Naive thymus-derived CD4-positive, alpha-beta T cell (primary cell): Measurements from ENCODE around the gene PLEKHG4B. TPM values are rescaled to one million over a fixed set of nuclear protein-coding genes. Genes with fewer than 3 reads are reported as not detected.

Experiments used
- ATAC-seq: fragments of 150-1000 bp; cut with Tn5 transposase; 2 replicates; pipeline ENCODE4 v1.10.0; 2021; ENCODE audit warnings: mild to moderate bottlenecking, moderate library complexity
- CTCF ChIA-PET: fragments of 350-600 bp; sonication (Branson Sonifier 250); formaldehyde crosslinking; loops from one replicate; lab custom pipeline; 2021; ENCODE audit warnings: antibody characterized with exemption; lab: Charles Lee
- POLR2A ChIA-PET: fragments of 350-600 bp; sonication (Branson Sonifier 250); formaldehyde crosslinking; loops from one replicate; lab custom pipeline; 2021; ENCODE audit warnings: antibody characterized with exemption, inconsistent platforms; lab: Charles Lee
- DNase-seq, 9 donors: peaks; one replicate each; pipeline versions ENCODE4 v3.0.0 to v3.0.0-alpha.2; 2020 to 2022; ENCODE audit warnings: mixed read lengths in 1 of 9
- H3K27ac ChIP-seq: one replicate; pipeline ENCODE4 v1.7.0; 2013; ENCODE audit warnings: mild to moderate bottlenecking, low read depth, low read length, moderate library complexity
- H3K27me3 ChIP-seq, 2 donors: one replicate each; pipeline ENCODE4 v1.7.0; 2013; ENCODE audit warnings: low read length in 2 of 2, mild to moderate bottlenecking in 2 of 2, moderate library complexity in 2 of 2; ENCODE audit not compliant: control insufficient read depth in 2 of 2, insufficient read depth in 2 of 2
- H3K36me3 ChIP-seq, 3 experiments: 1 replicate in 2 of 3; 2 replicates in 1 of 3; pipeline ENCODE4 v1.7.0; 2013; ENCODE audit warnings: low read length in 3 of 3, mild to moderate bottlenecking in 3 of 3, moderate library complexity in 1 of 3; ENCODE audit not compliant: insufficient read depth in 3 of 3, control insufficient read depth in 2 of 3
- H3K4me1 ChIP-seq, 2 donors: one replicate each; pipeline ENCODE4 v1.7.0; 2013; ENCODE audit warnings: low read length in 2 of 2, mild to moderate bottlenecking in 2 of 2, moderate library complexity in 1 of 2; ENCODE audit not compliant: control insufficient read depth in 2 of 2, insufficient read depth in 2 of 2
- H3K4me3 ChIP-seq: 2 replicates; pipeline ENCODE4 v1.7.0; 2013; ENCODE audit warnings: mild to moderate bottlenecking, low read length
- H3K9me3 ChIP-seq, 3 experiments: 1 replicate in 2 of 3; 2 replicates in 1 of 3; pipeline ENCODE4 v1.7.0; 2013; ENCODE audit warnings: low read length in 3 of 3; ENCODE audit not compliant: control insufficient read depth in 2 of 3
- H3K27ac Mint-ChIP-seq, 9 donors: one replicate each; pipeline ENCODE4 v1.8.0; 2020 to 2022; ENCODE audit warnings: mixed read lengths in 9 of 9, mild to moderate bottlenecking in 8 of 9, moderate library complexity in 5 of 9, inconsistent platforms in 2 of 9
- H3K27me3 Mint-ChIP-seq, 5 donors: one replicate each; pipeline ENCODE4 v1.8.0; 2021 to 2022; ENCODE audit warnings: mixed read lengths in 5 of 5, mild to moderate bottlenecking in 1 of 5
- H3K36me3 Mint-ChIP-seq, 5 donors: one replicate each; pipeline ENCODE4 v1.8.0; 2020 to 2022; ENCODE audit warnings: mixed read lengths in 5 of 5, mild to moderate bottlenecking in 3 of 5, inconsistent platforms in 1 of 5
- H3K4me1 Mint-ChIP-seq, 7 donors: one replicate each; pipeline ENCODE4 v1.8.0; 2020 to 2022; ENCODE audit warnings: mixed read lengths in 7 of 7, mild to moderate bottlenecking in 3 of 7, inconsistent platforms in 1 of 7
- H3K4me3 Mint-ChIP-seq, 10 donors: one replicate each; pipeline ENCODE4 v1.8.0; 2020 to 2022; ENCODE audit warnings: mild to moderate bottlenecking in 10 of 10, mixed read lengths in 10 of 10, moderate library complexity in 6 of 10, inconsistent platforms in 2 of 10
- H3K9me3 Mint-ChIP-seq, 11 donors: one replicate each; pipeline ENCODE4 v1.8.0; 2020 to 2022; ENCODE audit warnings: mixed read lengths in 11 of 11, mild to moderate bottlenecking in 4 of 11, inconsistent platforms in 1 of 11, moderate library complexity in 1 of 11
- intact Hi-C, 2 donors: fragments of 100-400 bp; cut with micrococcal nuclease; formaldehyde crosslinking; loops; one replicate each; pipeline ENCODE4 v1.15.1; 2023
- polyA plus RNA-seq, 2 donors: library from polyadenylated mRNA; unstranded; fragments of 300-500 nt; fragmentation: Illumina TruSeq; gene quantifications; one replicate each; pipeline ENCODE4 v1.2.3, GENCODE V29; 2021
- total RNA-seq, 6 experiments: library from RNA in 5 of 6; stranded (reverse) in 5 of 6; gene quantifications; 1 replicate in 5 of 6; 2 replicates in 1 of 6; pipeline ENCODE4 v1.2.3 and lab custom pipeline; 2021 to 2026

Gene PLEKHG4B
- total and polyA plus RNA-seq, 7 experiments from 2014 or later = 0.39 to 2.0 TPM; not detected in 5

DNA sequence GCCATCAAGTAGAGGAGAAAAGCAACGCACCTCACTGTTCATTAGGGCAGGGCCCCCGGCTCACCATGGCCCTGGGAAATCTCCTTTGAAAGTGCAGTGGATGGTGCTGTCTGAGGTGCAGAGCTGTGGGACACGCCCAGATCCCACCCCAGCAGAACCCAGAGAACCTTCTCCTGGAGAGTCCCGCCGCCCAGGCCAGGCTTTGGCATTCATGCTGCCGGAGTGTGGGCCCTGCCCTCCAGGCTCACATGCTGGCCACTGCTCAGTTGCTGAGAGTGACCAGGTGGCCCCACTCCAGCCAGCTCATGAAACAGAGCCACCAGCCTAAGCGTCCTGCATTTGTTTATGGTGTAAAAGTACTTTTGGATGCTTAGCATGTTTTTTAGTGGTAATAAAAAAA is 75.5 kb downstream of the PLEKHG4B start:
- no peak overlapping the region for H3K27ac ChIP-seq
- Mint-ChIP-seq H3K9me3 (no peaks in the 10 kb centered on the region), H3K4me1 (no peaks in the 10 kb centered on the region), H3K36me3 (no peaks in the 10 kb centered on the region), H3K27ac (no peak overlapping the region), H3K27me3 (no peaks in the 10 kb centered on the region), H3K4me3 (no peak overlapping the region)
- no peaks in the 10 kb centered on the region for H3K36me3 ChIP-seq
- intact Hi-C loops = no loop called here
- H3K4me3 ChIP-seq = no peak overlapping the region
- ChIA-PET CTCF (no interaction called here), POLR2A (no interaction called here)
- no peak for ATAC-seq
- H3K27me3 ChIP-seq = no peaks in the 10 kb centered on the region
- no peaks in the 10 kb centered on the region for H3K9me3 ChIP-seq
- H3K4me1 ChIP-seq = no peaks in the 10 kb centered on the region
- no peak for DNase-seq

DNA sequence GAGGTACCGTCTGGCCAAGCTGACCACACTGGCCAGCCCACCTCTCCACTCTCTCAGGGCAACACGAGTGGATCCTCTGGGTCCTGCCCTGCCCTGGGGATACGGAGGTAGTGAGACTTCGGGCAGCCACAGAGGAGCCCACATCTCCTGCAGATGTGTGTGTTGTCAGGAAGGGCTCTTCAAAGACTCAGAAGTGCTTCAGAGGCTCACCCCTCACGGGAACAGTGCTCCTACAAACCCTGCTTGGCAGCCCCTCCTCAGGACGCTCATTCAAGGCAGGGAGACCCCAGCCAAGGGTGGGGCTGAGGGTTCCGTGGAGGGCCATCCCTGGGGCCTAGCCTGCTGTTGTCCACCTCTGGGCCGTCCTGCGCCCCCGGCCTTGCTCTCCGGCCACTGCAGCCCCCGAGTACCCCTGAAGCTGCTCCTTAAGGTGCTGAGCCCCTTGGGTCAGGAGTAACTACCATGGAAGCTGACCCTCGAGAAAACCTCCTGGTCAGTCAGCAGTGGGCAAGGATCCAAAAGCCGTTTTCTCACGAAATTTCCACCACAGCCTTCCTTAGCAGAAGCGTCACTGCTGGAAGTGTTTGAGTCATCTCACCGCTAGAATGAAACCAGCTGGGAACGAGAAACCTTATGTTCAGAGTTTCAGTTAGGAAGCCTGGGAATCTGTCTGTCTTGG is 76.2 kb downstream of the PLEKHG4B start:
- Mint-ChIP-seq H3K9me3 (no peaks in the 10 kb centered on the region), H3K27ac (no peak overlapping the region), H3K4me1 (no peaks in the 10 kb centered on the region), H3K27me3 (no peaks in the 10 kb centered on the region), H3K36me3 (peaks cover 0 to 4% (median 0%) of the 10 kb centered on the region in 5 donors), H3K4me3 (no peak overlapping the region)
- no peak overlapping the region for H3K4me3 ChIP-seq
- POLR2A ChIA-PET = no interaction called here
- no peaks in the 10 kb centered on the region for H3K9me3 ChIP-seq
- DNase-seq = no peak
- H3K36me3 ChIP-seq = no peaks in the 10 kb centered on the region
- CTCF ChIA-PET = no interaction called here
- no peak for ATAC-seq
- no peaks in the 10 kb centered on the region for H3K4me1 ChIP-seq
- intact Hi-C loops = no loop called here
- H3K27me3 ChIP-seq = no peaks in the 10 kb centered on the region
- no peak overlapping the region for H3K27ac ChIP-seq

DNA sequence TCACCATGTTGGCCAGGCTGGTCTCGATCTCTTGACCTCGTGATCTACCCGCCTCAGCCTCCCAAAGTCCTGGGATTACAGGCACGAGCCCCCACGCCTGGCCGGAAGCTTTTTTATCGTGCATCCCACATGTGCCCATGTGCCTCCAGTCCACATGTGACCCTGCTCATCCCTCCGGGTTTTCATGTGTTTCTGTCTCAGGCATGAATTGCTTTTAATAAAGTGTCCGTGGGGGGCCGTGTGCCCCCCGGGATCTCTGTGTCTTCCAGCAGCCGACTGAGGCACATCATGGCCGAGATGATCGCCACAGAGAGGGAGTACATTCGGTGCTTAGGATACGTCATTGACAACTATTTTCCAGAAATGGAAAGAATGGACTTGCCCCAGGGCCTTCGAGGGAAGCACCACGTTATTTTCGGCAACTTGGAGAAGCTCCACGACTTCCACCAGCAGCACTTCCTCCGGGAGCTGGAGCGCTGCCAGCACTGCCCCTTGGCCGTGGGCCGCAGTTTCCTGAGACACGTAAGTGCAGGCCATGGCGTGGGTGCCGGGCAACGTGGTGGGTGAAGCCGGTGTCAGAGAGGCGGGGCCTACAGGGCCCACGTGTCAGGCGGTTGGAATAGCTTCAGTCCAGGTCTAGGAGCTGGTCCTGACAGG is 77.2 kb downstream of the PLEKHG4B start:
- Histone ChIP-seq H3K9me3 (no peaks in the 10 kb centered on the region), H3K27ac (no peak overlapping the region), H3K4me3 (no peak overlapping the region), H3K36me3 (no peaks in the 10 kb centered on the region), H3K27me3 (no peaks in the 10 kb centered on the region), H3K4me1 (no peaks in the 10 kb centered on the region)
- CTCF ChIA-PET = no interaction called here
- peaks cover 0 to 1% (median 0%) of the 10 kb centered on the region in 7 donors for H3K4me1 Mint-ChIP-seq
- no peaks in the 10 kb centered on the region for H3K9me3 Mint-ChIP-seq
- POLR2A ChIA-PET = no interaction called here
- no peak overlapping the region for H3K27ac Mint-ChIP-seq
- H3K4me3 Mint-ChIP-seq = no peak overlapping the region
- intact Hi-C loops = no loop called here
- peaks cover 0 to 4% (median 0%) of the 10 kb centered on the region in 5 donors for H3K36me3 Mint-ChIP-seq
- H3K27me3 Mint-ChIP-seq = peaks cover 0 to 5% (median 0%) of the 10 kb centered on the region in 5 donors
- no peak for DNase-seq
- no peak for ATAC-seq

DNA sequence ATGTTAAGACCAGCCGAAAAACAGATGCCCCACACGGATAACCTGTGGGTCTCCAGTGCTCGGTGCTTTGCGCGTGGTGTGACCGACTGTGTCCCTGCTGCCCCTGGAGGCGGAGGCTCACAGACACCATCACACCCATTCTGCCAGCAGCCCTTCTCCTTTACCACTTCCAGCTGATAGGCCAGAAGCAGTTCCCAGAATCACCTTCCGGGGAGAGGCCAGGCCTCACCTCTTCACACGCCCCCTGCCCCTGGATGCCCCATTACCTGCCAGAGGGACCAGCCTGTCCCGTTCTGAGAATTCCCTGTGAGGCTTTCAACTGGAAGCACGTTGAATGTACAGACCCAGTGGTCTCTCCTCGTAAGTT is 77.7 kb downstream of the PLEKHG4B start:
- ChIA-PET POLR2A (no interaction called here), CTCF (no interaction called here)
- DNase-seq = no peak
- H3K4me1 Mint-ChIP-seq = peaks cover 0 to 1% (median 0%) of the 10 kb centered on the region in 7 donors
- H3K27me3 Mint-ChIP-seq = peaks cover 0 to 5% (median 0%) of the 10 kb centered on the region in 5 donors
- no peaks in the 10 kb centered on the region for H3K4me1 ChIP-seq
- no peaks in the 10 kb centered on the region for H3K27me3 ChIP-seq
- no peak overlapping the region for H3K27ac ChIP-seq
- peaks cover 0 to 4% (median 0%) of the 10 kb centered on the region in 5 donors for H3K36me3 Mint-ChIP-seq
- no peak for ATAC-seq
- intact Hi-C loops = no loop called here
- H3K36me3 ChIP-seq = no peaks in the 10 kb centered on the region
- no peak overlapping the region for H3K4me3 ChIP-seq
- H3K4me3 Mint-ChIP-seq = no peak overlapping the region
- H3K9me3 Mint-ChIP-seq = no peaks in the 10 kb centered on the region
- H3K27ac Mint-ChIP-seq = no peak overlapping the region
- H3K9me3 ChIP-seq = no peaks in the 10 kb centered on the region

DNA sequence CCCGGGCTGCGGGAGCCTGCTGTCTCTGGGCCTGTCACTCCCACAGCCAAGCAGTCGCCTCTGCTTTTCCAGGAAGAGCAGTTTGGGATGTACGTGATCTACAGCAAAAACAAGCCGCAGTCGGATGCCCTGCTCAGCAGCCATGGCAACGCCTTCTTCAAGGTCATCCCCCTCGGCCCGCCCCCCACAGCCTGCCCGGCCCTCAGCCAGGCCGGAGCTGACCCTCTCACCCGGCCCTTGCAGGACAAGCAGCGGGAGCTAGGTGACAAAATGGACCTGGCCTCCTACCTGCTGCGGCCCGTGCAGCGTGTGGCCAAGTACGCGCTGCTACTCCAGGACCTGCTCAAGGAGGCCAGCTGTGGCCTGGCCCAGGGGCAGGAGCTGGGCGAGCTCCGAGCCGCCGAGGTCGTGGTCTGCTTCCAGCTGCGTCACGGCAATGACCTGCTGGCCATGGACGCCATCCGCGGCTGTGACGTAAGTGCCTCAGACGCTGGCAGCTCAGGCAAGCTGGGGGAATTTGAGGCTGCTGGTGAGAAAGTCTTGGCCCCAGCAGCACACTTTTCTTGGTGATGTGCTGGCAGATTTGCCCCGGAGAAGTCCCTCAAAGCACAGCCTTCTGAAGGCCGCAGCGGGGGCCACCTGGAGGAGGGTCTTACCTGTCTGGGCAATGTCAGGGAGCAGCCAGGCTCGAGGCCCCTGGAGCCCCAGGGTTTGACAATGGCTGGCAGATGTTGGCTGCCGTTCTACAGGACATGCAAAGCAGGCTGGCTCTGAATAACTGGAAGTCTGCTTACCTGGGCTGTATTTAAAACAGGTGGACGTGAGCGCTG is 79.2 kb downstream of the PLEKHG4B start:
- DNase-seq = no peak
- Histone ChIP-seq H3K36me3 (no peaks in the 10 kb centered on the region), H3K27ac (no peak overlapping the region), H3K4me3 (no peak overlapping the region), H3K4me1 (no peaks in the 10 kb centered on the region), H3K27me3 (no peaks in the 10 kb centered on the region), H3K9me3 (no peaks in the 10 kb centered on the region)
- POLR2A ChIA-PET = no interaction called here
- no peak overlapping the region for H3K27ac Mint-ChIP-seq
- peaks cover 0 to 4% (median 0%) of the 10 kb centered on the region in 5 donors for H3K36me3 Mint-ChIP-seq
- intact Hi-C loops = no loop called here
- no peak for ATAC-seq
- no peak overlapping the region for H3K4me3 Mint-ChIP-seq
- no peaks in the 10 kb centered on the region for H3K9me3 Mint-ChIP-seq
- CTCF ChIA-PET = no interaction called here
- peaks cover 0 to 5% (median 0%) of the 10 kb centered on the region in 5 donors for H3K27me3 Mint-ChIP-seq
- H3K4me1 Mint-ChIP-seq = peaks cover 0 to 1% (median 0%) of the 10 kb centered on the region in 7 donors

DNA sequence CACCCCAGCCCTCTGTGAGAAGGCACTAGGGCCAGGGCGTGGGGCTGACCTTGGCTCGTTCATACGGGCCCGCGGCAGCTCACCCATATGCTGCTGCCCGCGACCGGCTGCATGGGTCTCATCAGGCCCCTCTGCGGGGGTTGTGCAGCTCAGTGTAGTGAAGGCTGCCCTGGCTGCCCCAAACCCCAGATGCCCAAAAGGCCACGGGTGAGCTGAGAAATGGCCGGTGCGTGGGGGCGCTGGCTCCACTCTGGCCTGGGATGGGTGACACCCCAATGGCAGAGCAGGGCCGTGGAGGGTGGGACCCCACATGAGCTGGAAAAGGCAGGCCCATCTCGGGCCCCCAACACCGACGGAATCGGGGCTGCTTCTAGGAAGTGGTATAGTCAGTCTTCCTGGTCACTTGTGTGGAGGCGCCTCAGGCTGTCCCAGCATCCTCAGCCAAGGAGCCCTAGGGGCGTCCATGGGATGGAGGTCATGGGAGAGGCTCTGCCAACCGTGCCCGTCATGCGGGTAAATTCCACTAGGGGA is 79.9 kb downstream of the PLEKHG4B start:
- peaks cover 0 to 1% (median 0%) of the 10 kb centered on the region in 7 donors for H3K4me1 Mint-ChIP-seq
- H3K9me3 ChIP-seq = no peaks in the 10 kb centered on the region
- H3K4me3 Mint-ChIP-seq = no peak overlapping the region
- DNase-seq (no peak), ATAC-seq (no peak)
- POLR2A ChIA-PET = no interaction called here
- H3K4me1 ChIP-seq = no peaks in the 10 kb centered on the region
- intact Hi-C loops = no loop called here
- H3K27me3 ChIP-seq = no peaks in the 10 kb centered on the region
- H3K27ac ChIP-seq = no peak overlapping the region
- H3K9me3 Mint-ChIP-seq = no peaks in the 10 kb centered on the region
- peaks cover 0 to 4% (median 0%) of the 10 kb centered on the region in 5 donors for H3K36me3 Mint-ChIP-seq
- H3K27me3 Mint-ChIP-seq = peaks cover 0 to 5% (median 0%) of the 10 kb centered on the region in 5 donors
- H3K27ac Mint-ChIP-seq = no peak overlapping the region
- CTCF ChIA-PET = no interaction called here
- no peaks in the 10 kb centered on the region for H3K36me3 ChIP-seq
- no peak overlapping the region for H3K4me3 ChIP-seq
